ENCODE measurements around the gene KLF7. TPM values are rescaled to one million over a fixed set of nuclear protein-coding genes. Genes with fewer than 3 reads are reported as not detected.
"Not testable (repeated sequence)": the region's sequence is repeated elsewhere in the genome, so short reads cannot be mapped to it uniquely, and the experiment has no call there.

KLF7 gene
- total and polyA plus RNA-seq, 4 experiments from 2014 or later, result 14.1 to 47.1 (median 31.4) TPM

DNA sequence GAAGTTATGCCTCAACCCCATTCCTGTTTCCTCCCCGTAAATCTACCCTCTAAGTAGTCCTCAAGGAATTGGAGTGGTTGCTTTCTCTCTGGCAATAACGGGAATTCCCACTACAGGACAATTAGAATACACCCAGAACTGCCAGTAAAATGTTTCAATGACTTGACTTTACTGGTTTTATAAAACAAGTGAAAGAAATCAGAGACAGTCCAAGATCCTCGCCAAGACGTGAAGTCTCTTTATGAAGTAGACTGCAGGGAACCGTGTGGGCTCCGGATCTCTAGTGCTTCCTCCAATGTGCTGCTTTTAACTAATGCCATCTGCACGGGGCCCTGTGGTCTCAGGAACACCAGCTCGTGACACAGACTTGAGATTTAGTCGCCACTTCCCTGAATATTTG is 125.1 kb downstream of the KLF7 start:
- Histone ChIP-seq H3K4me1 (ENCODE audit: insufficient read depth, low read length) (no peaks in the 10 kb centered on the region), H3K9me3 (ENCODE audit: control insufficient read depth in 1 of 2, low read length in 2 of 2) (no peaks in the 10 kb centered on the region), H3K27me3 (ENCODE audit: insufficient read depth, low read length) (no peaks in the 10 kb centered on the region), H3K4me3 (ENCODE audit: low read length in 2 of 2) (no peak overlapping the region), H3K27ac (ENCODE audit: low read depth, low read length) (no peak overlapping the region), H3K36me3 (ENCODE audit: insufficient read depth, low read length) (no peaks in the 10 kb centered on the region)
- DNase-seq, result no peak
- POLR2A ChIA-PET (ENCODE audit: partially characterized antibody), result no interaction called here
- Mint-ChIP-seq H3K27me3 (peaks cover 4 to 5% of the 10 kb centered on the region in 2 donors), H3K4me3 (no peak overlapping the region), H3K4me1 (no peaks in the 10 kb centered on the region), H3K27ac (no peak overlapping the region), H3K36me3 (no peaks in the 10 kb centered on the region), H3K9me3 (no peaks in the 10 kb centered on the region)
- CTCF ChIA-PET (ENCODE audit: partially characterized antibody), result no interaction called here
- intact Hi-C loops (cut with micrococcal nuclease), result no loop called here

DNA sequence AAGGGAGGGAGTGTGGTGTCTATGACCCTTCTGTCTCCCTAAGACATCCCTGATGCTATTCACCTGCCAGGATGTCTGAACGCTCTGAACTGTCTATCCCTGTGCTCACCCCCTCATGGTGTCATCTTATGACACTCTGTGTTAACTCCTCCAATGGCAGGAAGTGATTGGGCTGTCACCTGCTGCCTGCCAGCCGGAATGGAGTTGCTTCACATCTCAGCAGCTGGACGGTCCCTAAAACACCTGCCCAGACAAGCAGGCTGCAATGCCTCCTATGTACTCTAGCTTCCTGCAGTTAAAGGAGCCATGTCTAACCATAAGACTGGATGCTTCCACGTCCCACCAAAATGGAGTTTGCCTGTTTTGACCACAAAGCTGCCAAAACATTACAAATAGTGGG is 126.5 kb downstream of the KLF7 start:
- Histone ChIP-seq H3K4me1 (ENCODE audit: insufficient read depth, low read length) (no peaks in the 10 kb centered on the region), H3K4me3 (ENCODE audit: low read length in 2 of 2) (no peak overlapping the region), H3K9me3 (ENCODE audit: control insufficient read depth in 1 of 2, low read length in 2 of 2) (no peaks in the 10 kb centered on the region), H3K27me3 (ENCODE audit: insufficient read depth, low read length) (no peaks in the 10 kb centered on the region), H3K27ac (ENCODE audit: low read depth, low read length) (no peak overlapping the region), H3K36me3 (ENCODE audit: insufficient read depth, low read length) (no peaks in the 10 kb centered on the region)
- no peak for DNase-seq
- no peak overlapping the region for H3K4me3 Mint-ChIP-seq
- no peaks in the 10 kb centered on the region for H3K4me1 Mint-ChIP-seq
- no peaks in the 10 kb centered on the region for H3K9me3 Mint-ChIP-seq
- H3K27me3 Mint-ChIP-seq, result peaks cover 4 to 5% of the 10 kb centered on the region in 2 donors
- intact Hi-C loops (cut with micrococcal nuclease), result no loop called here
- no peak overlapping the region for H3K27ac Mint-ChIP-seq
- CTCF ChIA-PET (ENCODE audit: partially characterized antibody), result no interaction called here
- no peaks in the 10 kb centered on the region for H3K36me3 Mint-ChIP-seq
- POLR2A ChIA-PET (ENCODE audit: partially characterized antibody), result no interaction called here

- H3K9me3 ChIP-seq (ENCODE audit: control insufficient read depth in 1 of 2, low read length in 2 of 2), result no peaks in the 10 kb centered on the region
- peaks cover 4 to 5% of the 10 kb centered on the region in 2 donors for H3K27me3 Mint-ChIP-seq
- no peak overlapping the region for H3K4me3 ChIP-seq (ENCODE audit: low read length in 2 of 2)
- no peaks in the 10 kb centered on the region for H3K4me1 Mint-ChIP-seq
- no peaks in the 10 kb centered on the region for H3K4me1 ChIP-seq (ENCODE audit: insufficient read depth, low read length)
- no peak for DNase-seq
- ChIA-PET CTCF (ENCODE audit: partially characterized antibody) (no interaction called here), POLR2A (ENCODE audit: partially characterized antibody) (no interaction called here)
- no peak overlapping the region for H3K4me3 Mint-ChIP-seq
- intact Hi-C loops (cut with micrococcal nuclease), result no loop called here
- H3K27ac Mint-ChIP-seq, result no peak overlapping the region
- H3K9me3 Mint-ChIP-seq, result peaks cover 0 to 8% (median 6%) of the 10 kb centered on the region in 8 donors
- H3K36me3 Mint-ChIP-seq, result no peaks in the 10 kb centered on the region
- H3K27me3 ChIP-seq (ENCODE audit: insufficient read depth, low read length), result no peaks in the 10 kb centered on the region
- H3K27ac ChIP-seq (ENCODE audit: low read depth, low read length), result no peak overlapping the region
- no peaks in the 10 kb centered on the region for H3K36me3 ChIP-seq (ENCODE audit: insufficient read depth, low read length)
These were observed 127.4 kb downstream of the KLF7 start for GRCh38 chr2:207038299-207038698.

DNA sequence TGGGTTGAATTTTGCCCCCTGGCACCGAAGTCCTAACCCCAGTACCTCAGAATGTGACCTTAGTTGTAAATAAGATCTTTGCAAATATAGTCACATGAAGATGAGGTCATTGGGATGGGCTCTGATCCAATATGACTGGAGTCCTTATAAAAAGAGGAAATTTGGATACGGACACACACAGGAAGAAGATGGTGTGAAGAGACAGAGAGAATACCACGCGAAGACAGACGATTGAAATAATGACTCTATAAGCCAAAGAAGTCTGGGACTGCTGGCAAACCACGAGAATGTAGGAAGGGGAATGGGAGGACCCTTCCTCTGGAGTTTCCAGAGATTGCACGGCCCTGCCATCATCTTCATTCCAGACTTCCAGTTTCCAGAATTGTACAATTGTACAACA is 127.9 kb downstream of the KLF7 start:
- no peaks in the 10 kb centered on the region for H3K27me3 ChIP-seq (ENCODE audit: insufficient read depth, low read length)
- Mint-ChIP-seq H3K27me3 (peaks cover 4 to 5% of the 10 kb centered on the region in 2 donors), H3K27ac (no peak overlapping the region), H3K4me3 (no peak overlapping the region), H3K36me3 (no peaks in the 10 kb centered on the region), H3K4me1 (no peaks in the 10 kb centered on the region), H3K9me3 (peaks cover 0 to 13% (median 10%) of the 10 kb centered on the region in 8 donors)
- no peak overlapping the region for H3K4me3 ChIP-seq (ENCODE audit: low read length in 2 of 2)
- H3K4me1 ChIP-seq (ENCODE audit: insufficient read depth, low read length), result no peaks in the 10 kb centered on the region
- intact Hi-C loops (cut with micrococcal nuclease), result no loop called here
- H3K9me3 ChIP-seq (ENCODE audit: control insufficient read depth in 1 of 2, low read length in 2 of 2), result no peaks in the 10 kb centered on the region
- no peak for DNase-seq
- ChIA-PET CTCF (ENCODE audit: partially characterized antibody) (no interaction called here), POLR2A (ENCODE audit: partially characterized antibody) (no interaction called here)
- no peak overlapping the region for H3K27ac ChIP-seq (ENCODE audit: low read depth, low read length)
- H3K36me3 ChIP-seq (ENCODE audit: insufficient read depth, low read length), result no peaks in the 10 kb centered on the region

GRCh38 chr2:207037023-207037422 is 128.7 kb downstream of the KLF7 start:
- H3K36me3 Mint-ChIP-seq; H3K27ac ChIP-seq (ENCODE audit: low read depth, low read length); H3K36me3 ChIP-seq (ENCODE audit: insufficient read depth, low read length); POLR2A ChIA-PET (ENCODE audit: partially characterized antibody); H3K4me3 ChIP-seq (ENCODE audit: low read length in 2 of 2); H3K4me1 ChIP-seq (ENCODE audit: insufficient read depth, low read length); DNase-seq; CTCF ChIA-PET (ENCODE audit: partially characterized antibody); intact Hi-C loops (cut with micrococcal nuclease); H3K27me3 Mint-ChIP-seq; H3K9me3 ChIP-seq (ENCODE audit: control insufficient read depth in 1 of 2, low read length in 2 of 2); H3K27me3 ChIP-seq (ENCODE audit: insufficient read depth, low read length); H3K4me1 Mint-ChIP-seq; H3K4me3 Mint-ChIP-seq; H3K27ac Mint-ChIP-seq: not testable (repeated sequence)
- peaks cover 0 to 18% (median 10%) of the 10 kb centered on the region in 8 donors for H3K9me3 Mint-ChIP-seq

- no peaks in the 10 kb centered on the region for H3K4me1 ChIP-seq (ENCODE audit: insufficient read depth, low read length)
- H3K36me3 ChIP-seq (ENCODE audit: insufficient read depth, low read length), result no peaks in the 10 kb centered on the region
- H3K9me3 ChIP-seq (ENCODE audit: control insufficient read depth in 1 of 2, low read length in 2 of 2), result no peaks in the 10 kb centered on the region
- CTCF ChIA-PET (ENCODE audit: partially characterized antibody), result no interaction called here
- POLR2A ChIA-PET (ENCODE audit: partially characterized antibody), result no interaction called here
- Mint-ChIP-seq H3K4me3 (no peak overlapping the region), H3K4me1 (no peaks in the 10 kb centered on the region), H3K36me3 (no peaks in the 10 kb centered on the region), H3K27me3 (peaks cover 4 to 5% of the 10 kb centered on the region in 2 donors), H3K9me3 (peaks cover 0 to 19% (median 10%) of the 10 kb centered on the region in 8 donors), H3K27ac (no peak overlapping the region)
- no peak overlapping the region for H3K27ac ChIP-seq (ENCODE audit: low read depth, low read length)
- no peak overlapping the region for H3K4me3 ChIP-seq (ENCODE audit: low read length in 2 of 2)
- DNase-seq, result no peak
- H3K27me3 ChIP-seq (ENCODE audit: insufficient read depth, low read length), result no peaks in the 10 kb centered on the region
- intact Hi-C loops (cut with micrococcal nuclease), result no loop called here
These were observed 129.9 kb downstream of the KLF7 start for GRCh38 chr2:207035875-207036274.

DNA sequence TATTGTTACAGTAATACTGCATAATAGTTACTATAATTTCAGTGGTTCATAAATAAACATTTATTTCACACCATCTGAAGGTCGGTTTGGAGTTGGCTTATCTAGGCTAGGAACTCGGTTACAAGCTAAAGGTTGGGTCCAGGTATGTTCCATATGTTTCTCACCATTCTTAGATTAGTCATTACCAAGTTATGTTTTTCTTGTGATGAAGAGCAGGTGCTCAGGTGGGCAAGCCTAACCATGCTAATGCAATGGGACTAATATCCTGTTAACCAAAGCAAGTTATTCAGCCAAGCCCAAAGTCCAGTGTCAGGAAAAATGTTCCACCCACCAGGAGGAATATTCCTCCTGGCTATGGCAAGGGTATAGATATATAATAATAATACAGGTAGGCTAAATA is 133.3 kb downstream of the KLF7 start:
- CTCF ChIA-PET (ENCODE audit: partially characterized antibody), result no interaction called here
- H3K4me3 Mint-ChIP-seq, result no peak overlapping the region
- peaks cover 0 to 4% of the 10 kb centered on the region in 2 donors for H3K27me3 Mint-ChIP-seq
- no peaks in the 10 kb centered on the region for H3K36me3 ChIP-seq (ENCODE audit: insufficient read depth, low read length)
- no peaks in the 10 kb centered on the region for H3K27me3 ChIP-seq (ENCODE audit: insufficient read depth, low read length)
- H3K9me3 ChIP-seq (ENCODE audit: control insufficient read depth in 1 of 2, low read length in 2 of 2), result no peaks in the 10 kb centered on the region
- intact Hi-C loops (cut with micrococcal nuclease), result no loop called here
- no peaks in the 10 kb centered on the region for H3K36me3 Mint-ChIP-seq
- no peak overlapping the region for H3K27ac ChIP-seq (ENCODE audit: low read depth, low read length)
- peaks cover 0 to 21% (median 11%) of the 10 kb centered on the region in 8 donors for H3K9me3 Mint-ChIP-seq
- DNase-seq, result no peak
- H3K27ac Mint-ChIP-seq, result no peak overlapping the region
- POLR2A ChIA-PET (ENCODE audit: partially characterized antibody), result no interaction called here
- H3K4me3 ChIP-seq (ENCODE audit: low read length in 2 of 2), result no peak overlapping the region
- no peaks in the 10 kb centered on the region for H3K4me1 ChIP-seq (ENCODE audit: insufficient read depth, low read length)
- H3K4me1 Mint-ChIP-seq, result no peaks in the 10 kb centered on the region

Measured in CD4-positive, alpha-beta memory T cell (primary cell).